ENCODE data around the gene PCYOX1L.

PCYOX1L gene

GRCh38 chr5:149345147-149345891, 12.5 kb upstream of the PCYOX1L start, which contains the start of gene GRPEL2:
GRPEL2 (plus strand) TSS chr5:149345499; CDS start chr5:149345540, 41 bp downstream.
- TF ChIP-seq CTCF (IDR thresholded peaks at IDR 0.05) = no peak
- intact Hi-C loops (cut with DNase I; ENCODE audit: low total_unique reads) = no loop called here
- Histone ChIP-seq H3K9me3 (no peaks in the 10 kb centered on the region), H3K27me3 (no peaks in the 10 kb centered on the region), H3K4me1 (peaks cover 0 to 16% (median 8%) of the 10 kb centered on the region in 4 donors), H3K27ac (peak within 1 kb of the TSS; percentile 74 to 85), H3K36me3 (peaks cover 20 to 29% (median 25%) of the 10 kb centered on the region in 3 donors), H3K4me3 (peak within 1 kb of the TSS; percentile 61 to 80)
- DNase-seq = peak; percentile 96 to 97

GRCh38 chr5:149345892-149346222, 12.0 kb upstream of the PCYOX1L start:
- Histone ChIP-seq H3K4me3 (peak overlapping the region; percentile 61 to 80), H3K27me3 (no peaks in the 10 kb centered on the region), H3K36me3 (peaks cover 25 to 34% (median 30%) of the 10 kb centered on the region in 3 donors), H3K9me3 (no peaks in the 10 kb centered on the region), H3K27ac (peak overlapping the region; percentile 74 to 85), H3K4me1 (peaks cover 0 to 16% (median 8%) of the 10 kb centered on the region in 4 donors)
- no peak for TF ChIP-seq CTCF (IDR thresholded peaks at IDR 0.05)
- intact Hi-C loops (cut with DNase I; ENCODE audit: low total_unique reads) = no loop called here
- DNase-seq = no peak

GRCh38 chr5:149348518-149348917, 9.3 kb upstream of the PCYOX1L start:
- TF ChIP-seq CTCF (IDR thresholded peaks at IDR 0.05) = no peak
- H3K9me3 ChIP-seq = no peaks in the 10 kb centered on the region
- H3K4me3 ChIP-seq = no peak overlapping the region
- no peaks in the 10 kb centered on the region for H3K27me3 ChIP-seq
- peaks cover 35 to 60% (median 57%) of the 10 kb centered on the region in 3 donors for H3K36me3 ChIP-seq
- intact Hi-C loops (cut with DNase I; ENCODE audit: low total_unique reads) = no loop called here
- DNase-seq = no peak
- H3K27ac ChIP-seq = no peak overlapping the region
- peaks cover 0 to 16% (median 8%) of the 10 kb centered on the region in 4 donors for H3K4me1 ChIP-seq

- intact Hi-C loops (cut with DNase I; ENCODE audit: low total_unique reads) = no loop called here
- peaks cover 0 to 14% (median 7%) of the 10 kb centered on the region in 4 donors for H3K4me1 ChIP-seq
- DNase-seq = no peak
- H3K27me3 ChIP-seq = no peaks in the 10 kb centered on the region
- no peaks in the 10 kb centered on the region for H3K9me3 ChIP-seq
- no peak for TF ChIP-seq CTCF (IDR thresholded peaks at IDR 0.05)
- H3K36me3 ChIP-seq = peaks cover 35 to 63% (median 60%) of the 10 kb centered on the region in 3 donors
- H3K4me3 ChIP-seq = no peak overlapping the region
- H3K27ac ChIP-seq = no peak overlapping the region
These were observed 8.5 kb upstream of the PCYOX1L start for GRCh38 chr5:149349382-149349781.

GRCh38 chr5:149352169-149352568, 5.7 kb upstream of the PCYOX1L start:
- TF ChIP-seq CTCF (IDR thresholded peaks at IDR 0.05) = no peak
- intact Hi-C loops (cut with DNase I; ENCODE audit: low total_unique reads) = no loop called here
- H3K27me3 ChIP-seq = no peaks in the 10 kb centered on the region
- peaks cover 35 to 73% (median 63%) of the 10 kb centered on the region in 3 donors for H3K36me3 ChIP-seq
- no peaks in the 10 kb centered on the region for H3K9me3 ChIP-seq
- H3K4me3 ChIP-seq = no peak overlapping the region
- peaks cover 0 to 2% (median under 1%) of the 10 kb centered on the region in 4 donors for H3K4me1 ChIP-seq
- no peak for DNase-seq
- H3K27ac ChIP-seq = no peak overlapping the region
